Medulla oblongata (tissue), 1 donor: ENCODE data around the gene MAP1S.

Experiments used
- DNase-seq: peaks from one replicate; pipeline ENCODE4 v3.0.0-alpha.2; 2015; ENCODE audit errors: extremely low spot score

Gene MAP1S, protein sequence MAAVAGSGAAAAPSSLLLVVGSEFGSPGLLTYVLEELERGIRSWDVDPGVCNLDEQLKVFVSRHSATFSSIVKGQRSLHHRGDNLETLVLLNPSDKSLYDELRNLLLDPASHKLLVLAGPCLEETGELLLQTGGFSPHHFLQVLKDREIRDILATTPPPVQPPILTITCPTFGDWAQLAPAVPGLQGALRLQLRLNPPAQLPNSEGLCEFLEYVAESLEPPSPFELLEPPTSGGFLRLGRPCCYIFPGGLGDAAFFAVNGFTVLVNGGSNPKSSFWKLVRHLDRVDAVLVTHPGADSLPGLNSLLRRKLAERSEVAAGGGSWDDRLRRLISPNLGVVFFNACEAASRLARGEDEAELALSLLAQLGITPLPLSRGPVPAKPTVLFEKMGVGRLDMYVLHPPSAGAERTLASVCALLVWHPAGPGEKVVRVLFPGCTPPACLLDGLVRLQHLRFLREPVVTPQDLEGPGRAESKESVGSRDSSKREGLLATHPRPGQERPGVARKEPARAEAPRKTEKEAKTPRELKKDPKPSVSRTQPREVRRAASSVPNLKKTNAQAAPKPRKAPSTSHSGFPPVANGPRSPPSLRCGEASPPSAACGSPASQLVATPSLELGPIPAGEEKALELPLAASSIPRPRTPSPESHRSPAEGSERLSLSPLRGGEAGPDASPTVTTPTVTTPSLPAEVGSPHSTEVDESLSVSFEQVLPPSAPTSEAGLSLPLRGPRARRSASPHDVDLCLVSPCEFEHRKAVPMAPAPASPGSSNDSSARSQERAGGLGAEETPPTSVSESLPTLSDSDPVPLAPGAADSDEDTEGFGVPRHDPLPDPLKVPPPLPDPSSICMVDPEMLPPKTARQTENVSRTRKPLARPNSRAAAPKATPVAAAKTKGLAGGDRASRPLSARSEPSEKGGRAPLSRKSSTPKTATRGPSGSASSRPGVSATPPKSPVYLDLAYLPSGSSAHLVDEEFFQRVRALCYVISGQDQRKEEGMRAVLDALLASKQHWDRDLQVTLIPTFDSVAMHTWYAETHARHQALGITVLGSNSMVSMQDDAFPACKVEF

GRCh38 chr19:17718947-17719711 is at the start of gene MAP1S:
Gene MAP1S, plus strand, starts transcription at chr19:17719480. Its CDS starts 23 bp downstream, at chr19:17719503.
- peak; percentile 42 for DNase-seq

DNA sequence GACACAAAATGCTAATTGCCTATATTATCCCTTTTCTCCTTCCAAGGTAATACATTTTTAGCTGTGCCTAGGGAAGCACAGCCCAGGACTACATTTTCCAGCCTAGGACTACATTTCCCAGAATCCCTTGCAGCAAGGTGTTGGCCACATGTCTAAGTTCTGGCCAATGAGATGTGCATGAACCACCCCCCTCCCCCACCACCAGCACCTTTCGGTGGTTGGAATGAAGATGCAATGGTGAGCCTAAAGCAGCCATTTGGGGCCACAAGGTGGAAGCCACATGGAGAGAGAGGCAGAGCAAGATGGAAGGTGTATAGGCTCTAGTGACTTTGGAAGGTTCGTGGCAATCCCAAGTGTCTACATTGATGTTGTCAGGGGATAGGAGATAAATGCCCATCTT is 47.4 kb upstream of the MAP1S start:
- no peak for DNase-seq

GRCh38 chr19:17673937-17674799 is 45.1 kb upstream of the MAP1S start:
- no peak for DNase-seq

- DNase-seq: no peak
These were observed 43.0 kb upstream of the MAP1S start for GRCh38 chr19:17676295-17676694.

GRCh38 chr19:17677002-17677401 is 42.3 kb upstream of the MAP1S start:
- no peak for DNase-seq

DNA sequence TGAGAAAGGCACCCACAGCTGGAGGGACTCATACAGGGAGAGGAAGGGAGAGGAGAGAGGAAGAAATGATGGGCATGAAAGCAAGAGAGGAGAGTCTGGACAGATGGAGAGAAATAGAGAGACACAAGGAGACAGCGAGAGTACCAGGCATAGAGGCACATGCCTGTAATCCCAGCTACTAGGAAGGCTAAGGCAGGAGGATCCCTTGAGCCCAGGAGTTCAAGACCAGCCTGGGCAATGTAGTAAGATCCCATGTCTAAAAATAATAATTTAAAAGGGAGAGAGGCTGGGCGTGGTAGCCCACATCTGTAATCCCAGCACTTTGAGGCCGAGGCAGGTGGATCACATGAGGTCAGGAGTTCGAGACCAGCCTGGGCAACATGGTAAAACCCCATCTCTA is 40.4 kb upstream of the MAP1S start:
- DNase-seq: no peak

GRCh38 chr19:17679526-17680229 is 39.6 kb upstream of the MAP1S start:
- DNase-seq: no peak

DNA sequence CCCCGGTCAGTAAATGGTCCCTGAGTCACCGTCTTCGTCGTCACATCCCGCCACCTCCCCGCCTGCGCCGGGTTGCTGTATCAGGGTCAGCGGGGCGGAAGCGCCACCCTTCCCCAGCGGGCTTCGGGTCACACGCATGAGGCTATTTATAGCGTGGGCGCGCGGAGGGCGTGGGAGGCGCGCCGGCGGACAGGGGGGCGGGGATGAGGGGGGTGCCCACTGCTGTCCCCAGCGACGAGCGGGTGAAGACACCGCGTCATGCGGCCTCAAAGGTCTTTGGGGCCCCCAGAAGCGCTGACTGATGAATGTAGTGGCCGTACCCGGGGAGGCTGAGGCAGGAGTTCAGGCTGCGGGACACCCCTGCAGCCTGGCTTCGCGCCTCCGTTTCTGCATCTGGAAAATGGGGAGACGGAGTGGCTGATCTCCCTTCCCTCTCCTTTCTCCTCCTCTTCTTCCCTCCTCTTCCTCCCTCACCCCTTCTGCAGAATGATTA is 39.0 kb upstream of the MAP1S start:
- peak; percentile 23 for DNase-seq

DNA sequence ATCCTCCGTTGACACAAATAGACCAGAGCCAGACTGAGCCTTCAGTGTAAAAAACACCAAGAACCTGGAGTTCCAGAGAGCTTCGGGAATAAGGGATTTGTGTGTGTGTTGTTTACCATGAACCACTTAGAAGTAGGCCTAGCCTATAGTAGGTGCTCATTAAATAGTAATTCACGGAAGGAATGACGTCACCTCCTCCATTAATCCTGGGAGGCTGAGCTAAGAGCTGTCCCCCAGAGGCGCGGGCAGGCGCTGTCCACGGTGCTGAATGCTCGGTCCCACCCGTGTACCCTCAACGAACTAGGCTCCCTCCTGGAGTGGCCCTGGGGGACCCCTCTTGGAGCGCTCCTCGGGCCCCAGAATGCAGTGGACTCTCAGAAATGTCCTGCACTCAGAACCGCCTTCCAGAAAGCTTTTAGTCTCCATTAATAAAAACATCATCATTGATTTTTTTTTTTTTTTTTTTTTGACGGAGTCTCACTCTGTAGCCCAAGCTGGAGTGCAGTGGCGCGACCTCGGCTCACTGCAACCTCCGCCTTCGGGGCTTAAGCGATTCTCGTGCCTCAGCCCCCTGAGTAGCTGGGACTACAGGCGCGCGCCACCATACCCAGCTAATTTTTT is 37.7 kb upstream of the MAP1S start:
- no peak for DNase-seq

GRCh38 chr19:17682273-17682672 is 37.0 kb upstream of the MAP1S start:
- no peak for DNase-seq

DNA sequence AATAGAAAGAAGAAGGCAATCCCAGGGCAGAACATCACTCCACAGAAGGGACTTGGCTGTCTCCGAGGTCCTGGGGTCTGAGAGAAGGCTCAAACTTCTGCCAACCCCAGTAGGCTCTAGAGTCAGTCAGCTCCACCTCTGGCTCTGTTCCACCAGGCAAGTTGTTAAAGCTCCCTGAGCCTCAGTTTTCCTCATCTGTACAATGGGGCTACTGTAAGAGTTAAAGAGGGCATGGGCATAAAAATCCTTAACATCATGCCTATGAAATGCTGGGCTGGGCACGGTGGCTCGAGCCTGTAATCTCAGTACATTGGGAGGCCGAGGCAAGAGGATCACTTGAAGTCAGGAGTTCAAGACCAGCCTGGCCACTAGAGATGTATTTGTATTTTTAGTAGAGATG is 36.2 kb upstream of the MAP1S start:
- no peak for DNase-seq

DNA sequence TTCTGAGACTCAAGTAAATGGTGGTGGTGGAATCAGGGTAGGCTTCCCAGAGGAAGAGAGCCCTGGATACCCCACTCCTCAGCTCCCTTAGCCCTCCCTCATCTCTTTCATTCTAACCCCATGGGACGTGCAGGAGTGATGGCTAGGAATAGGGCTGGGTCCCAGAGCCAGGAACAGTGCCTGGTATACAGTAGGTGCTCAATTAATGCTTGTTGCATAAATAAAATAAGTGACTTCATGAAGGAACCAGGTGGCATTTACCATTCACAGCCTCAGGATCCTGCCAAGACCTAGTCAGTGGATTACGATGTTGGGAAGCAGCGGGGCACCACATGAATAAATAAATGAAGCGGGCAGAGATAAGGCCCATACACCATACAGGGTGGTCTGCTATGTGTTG is 35.0 kb upstream of the MAP1S start:
- DNase-seq: no peak

- DNase-seq: no peak
These were observed 33.7 kb upstream of the MAP1S start for GRCh38 chr19:17685451-17686022.

DNA sequence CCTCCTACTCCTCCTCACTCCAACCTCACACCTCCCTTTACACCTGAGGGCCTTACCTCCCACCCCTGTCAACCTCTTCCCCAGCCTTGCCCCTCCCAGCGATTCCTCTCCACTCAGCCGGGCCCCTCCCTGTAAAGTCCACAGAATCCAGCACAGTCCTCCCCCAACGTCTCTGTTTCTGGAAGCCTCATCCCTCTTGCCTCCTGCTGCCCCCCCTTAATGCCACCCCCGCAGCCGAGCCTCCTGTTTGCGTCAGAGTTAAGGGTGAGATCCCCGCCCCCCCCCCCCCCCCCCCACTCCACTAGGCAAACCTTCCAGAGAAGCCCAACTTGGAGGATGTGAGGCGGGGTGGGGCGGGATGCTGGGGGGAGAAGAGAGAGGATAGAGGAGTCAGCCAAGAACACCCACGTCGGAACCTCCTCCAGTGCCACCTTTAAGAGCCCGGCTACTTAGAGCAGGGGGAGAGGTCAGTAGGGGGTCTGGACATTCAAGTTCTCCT is 33.2 kb upstream of the MAP1S start:
- no peak for DNase-seq

- no peak for DNase-seq
These were observed 32.7 kb upstream of the MAP1S start for GRCh38 chr19:17686592-17687024.

GRCh38 chr19:17687141-17687856 is 32.0 kb upstream of the MAP1S start:
- no peak for DNase-seq

DNA sequence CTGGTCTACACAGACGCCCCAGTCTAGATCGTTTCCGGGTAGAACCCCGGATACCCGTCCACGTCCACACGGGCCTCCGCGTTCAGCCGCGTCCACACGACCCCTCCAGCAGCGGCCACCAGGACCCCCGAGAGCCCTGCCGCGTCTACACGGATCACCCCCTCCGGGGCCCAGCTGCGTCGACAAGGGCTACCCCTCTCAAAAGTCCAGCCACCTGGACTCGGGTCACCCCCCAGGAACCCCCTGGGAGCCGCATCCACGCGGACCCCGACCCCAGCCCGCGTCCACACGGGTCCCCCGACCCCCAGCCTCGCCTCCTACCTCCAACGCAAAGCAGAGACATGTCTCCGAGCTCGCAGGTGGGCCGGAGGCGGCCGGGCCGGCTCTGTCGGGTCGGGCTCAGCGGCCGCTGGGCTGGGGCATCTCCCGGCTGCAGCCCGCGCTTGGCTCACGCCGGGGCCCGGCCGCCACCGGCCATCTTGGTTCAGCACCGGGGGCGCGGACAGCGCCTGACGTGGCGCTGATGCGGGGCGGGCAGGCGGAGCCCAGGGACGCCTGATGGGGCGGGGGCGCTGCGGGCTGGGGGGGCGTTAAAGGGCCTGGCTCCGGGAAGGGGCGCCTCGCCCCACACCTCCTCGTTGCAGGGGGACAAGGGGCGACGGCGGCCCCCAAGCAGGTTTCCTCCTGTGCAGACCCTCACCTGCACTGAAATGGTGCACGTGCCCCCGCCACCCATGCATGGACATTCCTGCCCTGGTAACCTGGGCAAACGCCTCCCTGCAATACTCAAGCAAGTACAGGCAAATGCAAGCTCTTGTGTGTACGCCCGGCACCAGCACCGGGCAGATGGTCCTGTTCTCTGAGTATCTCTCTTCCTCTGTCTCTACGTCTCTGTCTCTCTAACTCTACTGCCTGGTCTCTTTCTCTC is 31.2 kb upstream of the MAP1S start, which contains the start of gene UNC13A:
UNC13A (minus strand) TSS at position 498 of the 928 bp plus-strand sequence; CDS start at position 343, 155 bp downstream.
- DNase-seq: peak; percentile 22
